Measurements from ENCODE around the gene GPR84.

- TF ChIP-seq CTCF (IDR thresholded peaks at IDR 0.05), result no peak
- no peak for TF ChIP-seq POLR2A (IDR thresholded peaks at IDR 0.05)
These were observed 11.1 kb downstream of the GPR84 start for GRCh38 chr12:54352891-54353874.

Measured in vagina (tissue), 2 donors.